H9 (cell line): ENCODE results near the gene LINS1. TPM values are rescaled to one million over a fixed set of nuclear protein-coding genes. Genes with fewer than 3 reads are reported as not detected.

ENCODE experiments used
- DNase-seq: peaks from one replicate; pipeline ENCODE4 v3.0.0-alpha.2; 2017
- H2AFZ ChIP-seq: one replicate; pipeline ENCODE4 v1.6.1; 2013; ENCODE audit warnings: mild to moderate bottlenecking, low read length, control low read depth, moderate library complexity
- H2AK5ac ChIP-seq: 2 replicates; pipeline ENCODE4 v1.6.1; 2013; ENCODE audit warnings: low read length, control low read depth, mixed read lengths; ENCODE audit not compliant: insufficient read length
- H2BK120ac ChIP-seq: one replicate; pipeline ENCODE4 v1.6.1; 2013; ENCODE audit warnings: low read depth, mild to moderate bottlenecking, low read length, control low read depth, inconsistent platforms; ENCODE audit not compliant: poor library complexity, severe bottlenecking
- H2BK12ac ChIP-seq: 2 replicates; pipeline ENCODE4 v1.6.1; 2013; ENCODE audit warnings: low read length, control low read depth, mixed read lengths, low read depth; ENCODE audit not compliant: insufficient read length
- H2BK15ac ChIP-seq: 2 replicates; pipeline ENCODE4 v1.6.1; 2013; ENCODE audit warnings: low read depth, low read length, control low read depth
- H2BK20ac ChIP-seq: one replicate; pipeline ENCODE4 v1.6.1; 2013; ENCODE audit warnings: low read depth, mild to moderate bottlenecking, low read length, control low read depth, inconsistent platforms; ENCODE audit not compliant: poor library complexity, severe bottlenecking
- H2BK5ac ChIP-seq: 2 replicates; pipeline ENCODE4 v1.6.1; 2013; ENCODE audit warnings: low read length, control low read depth, mixed read lengths; ENCODE audit not compliant: insufficient read length
- H3K14ac ChIP-seq: 2 replicates; pipeline ENCODE4 v1.6.1; 2013; ENCODE audit warnings: low read length, control low read depth; ENCODE audit not compliant: insufficient read depth
- H3K18ac ChIP-seq: 2 replicates; pipeline ENCODE4 v1.6.1; 2013; ENCODE audit warnings: low read depth, mild to moderate bottlenecking, mixed read lengths, low read length, control low read depth; ENCODE audit not compliant: insufficient read length
- H3K23ac ChIP-seq: 2 replicates; pipeline ENCODE4 v1.6.1; 2013; ENCODE audit warnings: low read length, control low read depth, mixed read lengths, low read depth; ENCODE audit not compliant: insufficient read length
- H3K23me2 ChIP-seq: 2 replicates; pipeline ENCODE4 v1.6.1; 2013; ENCODE audit warnings: low read depth, mild to moderate bottlenecking, mixed read lengths, low read length, control low read depth; ENCODE audit not compliant: insufficient read length, poor library complexity, severe bottlenecking
- H3K27ac ChIP-seq: 2 replicates; pipeline ENCODE4 v1.5.1; 2013; ENCODE audit warnings: low read length, control low read depth, mixed read lengths, low read depth; ENCODE audit not compliant: insufficient read length
- H3K27me3 ChIP-seq: 2 replicates; pipeline ENCODE4 v1.6.1; 2013; ENCODE audit warnings: low read length, control low read depth, inconsistent platforms; ENCODE audit not compliant: insufficient read depth
- H3K4ac ChIP-seq: 2 replicates; pipeline ENCODE4 v1.6.1; 2013; ENCODE audit warnings: low read depth, mild to moderate bottlenecking, control low read depth, inconsistent platforms, low read length, moderate library complexity
- H3K4me1 ChIP-seq: 2 replicates; pipeline ENCODE4 v1.6.1; 2013; ENCODE audit warnings: low read length, control low read depth, inconsistent platforms; ENCODE audit not compliant: insufficient read depth
- H3K4me2 ChIP-seq: 2 replicates; pipeline ENCODE4 v1.6.1; 2013; ENCODE audit warnings: low read length, control low read depth, mixed read lengths; ENCODE audit not compliant: insufficient read length, insufficient read depth
- H3K56ac ChIP-seq: 2 replicates; pipeline ENCODE4 v1.6.1; 2013; ENCODE audit warnings: low read depth, mild to moderate bottlenecking, mixed read lengths, low read length, control low read depth; ENCODE audit not compliant: insufficient read length
- H3K79me1 ChIP-seq: 2 replicates; pipeline ENCODE4 v1.6.1; 2013; ENCODE audit warnings: low read depth, mild to moderate bottlenecking, moderate library complexity, low read length, control low read depth, inconsistent platforms; ENCODE audit not compliant: insufficient read depth, poor library complexity, severe bottlenecking
- H3K79me2 ChIP-seq: 2 replicates; pipeline ENCODE4 v1.6.1; 2013; ENCODE audit warnings: low read length, control low read depth, inconsistent platforms; ENCODE audit not compliant: insufficient read depth
- H3K9ac ChIP-seq: 2 replicates; pipeline ENCODE4 v1.6.1; 2013; ENCODE audit warnings: low read length, control low read depth, mixed read lengths; ENCODE audit not compliant: insufficient read length; ENCODE audit errors: extremely low read depth
- H3K9me3 ChIP-seq: one replicate; pipeline ENCODE4 v1.6.1; 2013; ENCODE audit warnings: low read depth, low read length, inconsistent platforms; ENCODE audit not compliant: control insufficient read depth
- H3T11ph ChIP-seq: one replicate; pipeline ENCODE4 v1.6.1; 2013; ENCODE audit warnings: mild to moderate bottlenecking, low read length, control low read depth, inconsistent platforms
- H4K20me1 ChIP-seq: one replicate; pipeline ENCODE4 v1.6.1; 2013; ENCODE audit not compliant: control insufficient read depth, insufficient read length, insufficient read depth
- H4K5ac ChIP-seq: 2 replicates; pipeline ENCODE4 v1.6.1; 2013; ENCODE audit warnings: low read depth, mild to moderate bottlenecking, mixed read lengths, low read length, control low read depth; ENCODE audit not compliant: insufficient read length
- H4K8ac ChIP-seq: replicated peaks from 2 replicates; pipeline ENCODE4 v1.6.1; 2013; ENCODE audit warnings: low read length, control low read depth, mixed read lengths, low read depth; ENCODE audit not compliant: insufficient read length
- H4K91ac ChIP-seq: 2 replicates; pipeline ENCODE4 v1.6.1; 2013; ENCODE audit warnings: low read depth, mild to moderate bottlenecking, moderate library complexity, mixed read lengths, low read length, control low read depth; ENCODE audit not compliant: insufficient read length
- H3K27ac Mint-ChIP-seq, 3 experiments: 2 replicates in 2 of 3; 3 replicates in 1 of 3; pipeline ENCODE4 v1.8.0; 2020 to 2021; ENCODE audit warnings: mixed read lengths in 3 of 3, mild to moderate bottlenecking in 1 of 3, moderate library complexity in 1 of 3
- H3K27me3 Mint-ChIP-seq: 2 replicates; pipeline ENCODE4 v1.8.0; 2021; ENCODE audit warnings: low read depth, mild to moderate bottlenecking, moderate library complexity, mixed read lengths
- H3K36me3 Mint-ChIP-seq, 3 experiments: 2 replicates in 2 of 3; 3 replicates in 1 of 3; pipeline ENCODE4 v1.8.0; 2020 to 2021; ENCODE audit warnings: low read depth in 3 of 3, mixed read lengths in 3 of 3; ENCODE audit not compliant: insufficient read depth in 1 of 3
- H3K4me1 Mint-ChIP-seq, 2 experiments: 2 replicates each; pipeline ENCODE4 v1.8.0; 2020; ENCODE audit warnings: mixed read lengths in 2 of 2
- H3K4me3 Mint-ChIP-seq, 2 experiments: 2 replicates in 1 of 2; 3 replicates in 1 of 2; pipeline ENCODE4 v1.8.0; 2020 to 2021; ENCODE audit warnings: mild to moderate bottlenecking in 2 of 2, mixed read lengths in 2 of 2, moderate library complexity in 1 of 2
- H3K9me3 Mint-ChIP-seq, 2 experiments: 2 replicates in 1 of 2; 3 replicates in 1 of 2; pipeline ENCODE4 v1.8.0; 2020; ENCODE audit warnings: mild to moderate bottlenecking in 2 of 2, mixed read lengths in 2 of 2, moderate library complexity in 1 of 2
- WGBS: extraction: QIAGEN DNeasy Blood & Tissue Kit; methylation state at CpG from one replicate; pipeline ENCODE4 v1.1.7; 2013; ENCODE audit warnings: missing lambda C conversion rate, low lambda C conversion rate, mixed read lengths; ENCODE audit not compliant: insufficient read length; ENCODE audit errors: extremely low coverage; 5-methylcytosine and 5-hydroxymethylcytosine counted together
- total RNA-seq: library from RNA; stranded (reverse); gene quantifications from 2 replicates; pipeline ENCODE4 v1.2.1, GENCODE V29; 2021
- TF ChIP-seq, protein P1 (sequence below): fragments of 200-600 bp; sonication (generic); conservative IDR thresholded peaks from 3 replicates; pipeline ENCODE4 v1.8.0; 2021; ENCODE audit warnings: antibody characterized with exemption, mild to moderate bottlenecking

The LINS1 gene
- total RNA-seq, 1 experiment from 2014 or later = 8.8 TPM

DNA sequence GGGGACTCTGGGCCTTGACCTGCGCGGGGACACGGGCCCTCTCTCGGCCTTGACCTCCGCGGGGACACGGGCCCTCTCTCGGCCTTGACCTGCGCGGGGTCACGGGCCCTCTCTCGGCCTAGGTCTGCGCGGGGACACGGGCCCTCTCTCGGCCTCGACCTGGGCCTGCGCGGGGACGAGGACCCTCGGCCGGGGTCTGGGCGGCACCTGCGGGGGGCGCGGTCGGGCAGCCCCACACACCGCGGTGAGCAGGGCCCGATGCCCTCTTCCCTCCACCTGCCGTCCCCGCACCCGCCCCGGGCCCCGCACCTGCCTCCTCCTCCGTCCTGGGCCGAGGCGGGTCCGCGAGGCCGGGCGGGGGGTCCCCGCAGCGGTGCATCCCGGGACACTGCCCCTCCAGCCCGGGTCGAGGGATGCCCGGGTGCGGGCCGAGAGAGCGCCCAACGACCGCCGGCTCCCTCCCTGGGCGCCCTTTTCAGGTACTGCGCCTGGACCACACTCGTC, 57.6 kb downstream of the LINS1 start:
- H2BK5ac ChIP-seq = no peak overlapping the region
- H3K79me1 ChIP-seq = no peaks in the 10 kb centered on the region
- no CpG with 5 or more reads among the region's 57 CpGs for WGBS
- no peak overlapping the region for H4K8ac ChIP-seq
- DNase-seq = no peak
- no peak overlapping the region for H2BK20ac ChIP-seq
- no peak overlapping the region for H2AFZ ChIP-seq
- no peak overlapping the region for H4K91ac ChIP-seq
- H3K4ac ChIP-seq = no peak overlapping the region
- TF ChIP-seq, protein P1, sequence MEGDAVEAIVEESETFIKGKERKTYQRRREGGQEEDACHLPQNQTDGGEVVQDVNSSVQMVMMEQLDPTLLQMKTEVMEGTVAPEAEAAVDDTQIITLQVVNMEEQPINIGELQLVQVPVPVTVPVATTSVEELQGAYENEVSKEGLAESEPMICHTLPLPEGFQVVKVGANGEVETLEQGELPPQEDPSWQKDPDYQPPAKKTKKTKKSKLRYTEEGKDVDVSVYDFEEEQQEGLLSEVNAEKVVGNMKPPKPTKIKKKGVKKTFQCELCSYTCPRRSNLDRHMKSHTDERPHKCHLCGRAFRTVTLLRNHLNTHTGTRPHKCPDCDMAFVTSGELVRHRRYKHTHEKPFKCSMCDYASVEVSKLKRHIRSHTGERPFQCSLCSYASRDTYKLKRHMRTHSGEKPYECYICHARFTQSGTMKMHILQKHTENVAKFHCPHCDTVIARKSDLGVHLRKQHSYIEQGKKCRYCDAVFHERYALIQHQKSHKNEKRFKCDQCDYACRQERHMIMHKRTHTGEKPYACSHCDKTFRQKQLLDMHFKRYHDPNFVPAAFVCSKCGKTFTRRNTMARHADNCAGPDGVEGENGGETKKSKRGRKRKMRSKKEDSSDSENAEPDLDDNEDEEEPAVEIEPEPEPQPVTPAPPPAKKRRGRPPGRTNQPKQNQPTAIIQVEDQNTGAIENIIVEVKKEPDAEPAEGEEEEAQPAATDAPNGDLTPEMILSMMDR = no peak
- no peak overlapping the region for H3K9ac ChIP-seq
- Mint-ChIP-seq H3K4me1 (no peaks in the 10 kb centered on the region), H3K27ac (no peak overlapping the region), H3K36me3 (no peaks in the 10 kb centered on the region; a peak in 2 of 7 replicates), H3K27me3 (no peaks in the 10 kb centered on the region; the same call in 1 of the 2 replicates), H3K4me3 (no peak overlapping the region), H3K9me3 (peaks cover 3 to 9% of the 10 kb centered on the region in 2 experiments; a peak in 4 of 5 replicates)
- no peak overlapping the region for H3K23ac ChIP-seq
- no peak overlapping the region for H2BK12ac ChIP-seq
- no peaks in the 10 kb centered on the region for H3K4me1 ChIP-seq
- H2BK15ac ChIP-seq = no peak overlapping the region
- no peaks in the 10 kb centered on the region for H3K9me3 ChIP-seq
- H3K14ac ChIP-seq = no peak overlapping the region
- no peak overlapping the region for H3T11ph ChIP-seq
- H3K23me2 ChIP-seq = no peaks in the 10 kb centered on the region
- no peak overlapping the region for H2BK120ac ChIP-seq
- no peaks in the 10 kb centered on the region for H3K27me3 ChIP-seq
- H3K27ac ChIP-seq = no peak overlapping the region
- H3K56ac ChIP-seq = no peak overlapping the region
- no peaks in the 10 kb centered on the region for H4K20me1 ChIP-seq
- no peak overlapping the region for H2AK5ac ChIP-seq
- H3K18ac ChIP-seq = no peak overlapping the region
- no peak overlapping the region for H4K5ac ChIP-seq
- H3K79me2 ChIP-seq = no peaks in the 10 kb centered on the region
- no peak overlapping the region for H3K4me2 ChIP-seq
